Measurements from ENCODE around the gene ZNF526.

Gene ZNF526

GRCh38 chr19:42271861-42272534 lies 51.9 kb downstream of the ZNF526 start:
- TF ChIP-seq POLR2AphosphoS5 (IDR thresholded peaks at IDR 0.05; ENCODE audit: low read depth), result no peak
- no peak for TF ChIP-seq GABPA (IDR thresholded peaks at IDR 0.05; ENCODE audit: low read depth)
- TF ChIP-seq SPI1 (IDR thresholded peaks at IDR 0.05; ENCODE audit: borderline replicate concordance, low read depth), result no peak
- no peak for TF ChIP-seq REST (IDR thresholded peaks at IDR 0.05; ENCODE audit: insufficient replicate concordance, low read depth)
- TF ChIP-seq, protein P1, sequence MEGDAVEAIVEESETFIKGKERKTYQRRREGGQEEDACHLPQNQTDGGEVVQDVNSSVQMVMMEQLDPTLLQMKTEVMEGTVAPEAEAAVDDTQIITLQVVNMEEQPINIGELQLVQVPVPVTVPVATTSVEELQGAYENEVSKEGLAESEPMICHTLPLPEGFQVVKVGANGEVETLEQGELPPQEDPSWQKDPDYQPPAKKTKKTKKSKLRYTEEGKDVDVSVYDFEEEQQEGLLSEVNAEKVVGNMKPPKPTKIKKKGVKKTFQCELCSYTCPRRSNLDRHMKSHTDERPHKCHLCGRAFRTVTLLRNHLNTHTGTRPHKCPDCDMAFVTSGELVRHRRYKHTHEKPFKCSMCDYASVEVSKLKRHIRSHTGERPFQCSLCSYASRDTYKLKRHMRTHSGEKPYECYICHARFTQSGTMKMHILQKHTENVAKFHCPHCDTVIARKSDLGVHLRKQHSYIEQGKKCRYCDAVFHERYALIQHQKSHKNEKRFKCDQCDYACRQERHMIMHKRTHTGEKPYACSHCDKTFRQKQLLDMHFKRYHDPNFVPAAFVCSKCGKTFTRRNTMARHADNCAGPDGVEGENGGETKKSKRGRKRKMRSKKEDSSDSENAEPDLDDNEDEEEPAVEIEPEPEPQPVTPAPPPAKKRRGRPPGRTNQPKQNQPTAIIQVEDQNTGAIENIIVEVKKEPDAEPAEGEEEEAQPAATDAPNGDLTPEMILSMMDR (IDR thresholded peaks at IDR 0.05; ENCODE audit: insufficient read depth, low read length), result no peak
- Histone ChIP-seq H3K4me3 (replicated peaks; ENCODE audit: insufficient read depth, low read length) (no peak overlapping the region), H3K27ac (replicated peaks) (no peak overlapping the region), H3K27me3 (ENCODE audit: insufficient read depth, poor library complexity, severe bottlenecking) (no peaks in the 10 kb centered on the region)
- DNase-seq (ENCODE audit: low read depth in 1 of 2, low spot score in 1 of 2), result no peak

DNA sequence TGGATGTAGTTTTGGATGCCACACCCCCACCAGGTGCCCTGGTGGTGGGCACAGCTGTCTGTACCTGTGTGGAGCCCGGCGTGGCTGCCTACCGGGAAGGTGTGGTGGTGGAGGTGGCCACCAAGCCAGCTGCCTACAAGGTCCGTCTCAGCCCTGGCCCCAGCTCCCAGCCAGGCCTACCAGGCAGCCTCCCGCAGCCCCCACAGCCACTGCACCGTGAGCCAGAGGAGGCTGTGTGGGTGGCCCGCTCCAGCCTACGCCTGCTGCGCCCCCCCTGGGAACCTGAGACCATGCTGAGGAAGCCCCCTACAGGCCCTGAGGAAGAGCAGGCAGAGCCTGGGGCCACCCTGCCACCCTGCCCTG lies 52.4 kb downstream of the ZNF526 start:
- DNase-seq (ENCODE audit: low read depth in 1 of 2, low spot score in 1 of 2), result no peak
- Histone ChIP-seq H3K27me3 (ENCODE audit: insufficient read depth, poor library complexity, severe bottlenecking) (no peaks in the 10 kb centered on the region), H3K27ac (replicated peaks) (no peak overlapping the region), H3K4me3 (replicated peaks; ENCODE audit: insufficient read depth, low read length) (no peak overlapping the region)
- TF ChIP-seq, protein P1 (IDR thresholded peaks at IDR 0.05; ENCODE audit: insufficient read depth, low read length), result no peak
- TF ChIP-seq POLR2AphosphoS5 (IDR thresholded peaks at IDR 0.05; ENCODE audit: low read depth) (no peak), GABPA (IDR thresholded peaks at IDR 0.05; ENCODE audit: low read depth) (no peak), SPI1 (IDR thresholded peaks at IDR 0.05; ENCODE audit: borderline replicate concordance, low read depth) (no peak), REST (IDR thresholded peaks at IDR 0.05; ENCODE audit: insufficient replicate concordance, low read depth) (no peak)

- H3K27me3 ChIP-seq (ENCODE audit: insufficient read depth, poor library complexity, severe bottlenecking), result no peaks in the 10 kb centered on the region
- H3K4me3 ChIP-seq (replicated peaks; ENCODE audit: insufficient read depth, low read length), result no peak overlapping the region
- TF ChIP-seq, protein P1 (IDR thresholded peaks at IDR 0.05; ENCODE audit: insufficient read depth, low read length), result no peak
- no peak for TF ChIP-seq GABPA (IDR thresholded peaks at IDR 0.05; ENCODE audit: low read depth)
- no peak for TF ChIP-seq POLR2AphosphoS5 (IDR thresholded peaks at IDR 0.05; ENCODE audit: low read depth)
- no peak for TF ChIP-seq SPI1 (IDR thresholded peaks at IDR 0.05; ENCODE audit: borderline replicate concordance, low read depth)
- no peak for TF ChIP-seq REST (IDR thresholded peaks at IDR 0.05; ENCODE audit: insufficient replicate concordance, low read depth)
- no peak overlapping the region for H3K27ac ChIP-seq (replicated peaks)
- no peak for DNase-seq (ENCODE audit: low read depth in 1 of 2, low spot score in 1 of 2)
Observed at GRCh38 chr19:42272989-42273406, 52.9 kb downstream of the ZNF526 start.
